Measurements from ENCODE around the gene TMEM144.

The TMEM144 gene

DNA sequence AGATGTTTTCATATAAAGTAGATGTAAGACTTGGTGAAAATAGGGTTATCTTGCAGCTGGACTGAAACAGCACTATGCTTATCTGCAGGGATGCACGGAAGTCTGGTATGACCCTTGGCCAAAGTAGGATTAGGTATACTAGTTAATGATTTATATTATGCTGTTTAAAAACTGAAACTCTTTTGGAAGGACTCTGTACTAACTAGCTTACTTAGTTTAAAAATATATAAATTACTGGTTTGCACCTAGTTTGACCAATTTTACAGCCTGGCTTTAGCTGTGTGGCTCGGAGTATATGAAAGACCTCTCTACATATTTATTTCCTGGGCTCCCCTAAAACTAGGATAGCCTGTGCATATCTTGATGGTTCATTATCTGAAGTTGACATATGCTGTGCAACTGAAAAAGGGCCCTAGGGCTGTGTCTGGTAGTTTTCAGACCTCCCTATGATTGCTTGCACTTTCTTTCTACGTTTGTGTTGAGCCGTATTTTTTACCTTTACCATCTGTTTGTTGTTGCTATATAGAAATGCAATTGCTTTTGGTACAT, 89.2 kb downstream of the TMEM144 start:
- POLR2A ChIA-PET, result no interaction called here
- H3K27ac ChIP-seq (ENCODE audit: extremely low read depth, low read depth, low read length), result no peak overlapping the region
- no peaks in the 10 kb centered on the region for H3K4me1 ChIP-seq (ENCODE audit: control insufficient read depth, insufficient read depth, low read length)
- H3K36me3 ChIP-seq (ENCODE audit: control insufficient read depth in 2 of 2, insufficient read depth in 1 of 2, low read length in 2 of 2), result no peaks in the 10 kb centered on the region
- H3K9me3 ChIP-seq (ENCODE audit: control insufficient read depth, insufficient read depth, low read depth, low read length), result no peaks in the 10 kb centered on the region
- TF ChIP-seq ZNF157 (tag by site-specific recombination; IDR thresholded peaks at IDR 0.05), result no peak
- TF ChIP-seq, protein P1, sequence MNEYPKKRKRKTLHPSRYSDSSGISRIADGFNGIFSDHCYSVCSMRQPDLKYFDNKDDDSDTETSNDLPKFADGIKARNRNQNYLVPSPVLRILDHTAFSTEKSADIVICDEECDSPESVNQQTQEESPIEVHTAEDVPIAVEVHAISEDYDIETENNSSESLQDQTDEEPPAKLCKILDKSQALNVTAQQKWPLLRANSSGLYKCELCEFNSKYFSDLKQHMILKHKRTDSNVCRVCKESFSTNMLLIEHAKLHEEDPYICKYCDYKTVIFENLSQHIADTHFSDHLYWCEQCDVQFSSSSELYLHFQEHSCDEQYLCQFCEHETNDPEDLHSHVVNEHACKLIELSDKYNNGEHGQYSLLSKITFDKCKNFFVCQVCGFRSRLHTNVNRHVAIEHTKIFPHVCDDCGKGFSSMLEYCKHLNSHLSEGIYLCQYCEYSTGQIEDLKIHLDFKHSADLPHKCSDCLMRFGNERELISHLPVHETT (tag by site-specific recombination; IDR thresholded peaks at IDR 0.05), result no peak
- TF ChIP-seq GLI4 (tag by site-specific recombination; IDR thresholded peaks at IDR 0.05), result no peak
- TF ChIP-seq ZNF677 (tag by site-specific recombination; IDR thresholded peaks at IDR 0.05), result no peak
- no peak for TF ChIP-seq ZNF596 (tag by site-specific recombination; IDR thresholded peaks at IDR 0.05)
- CTCF ChIA-PET, result no interaction called here
- no peak overlapping the region for H3K4me3 ChIP-seq (ENCODE audit: low read depth, low read length)

DNA sequence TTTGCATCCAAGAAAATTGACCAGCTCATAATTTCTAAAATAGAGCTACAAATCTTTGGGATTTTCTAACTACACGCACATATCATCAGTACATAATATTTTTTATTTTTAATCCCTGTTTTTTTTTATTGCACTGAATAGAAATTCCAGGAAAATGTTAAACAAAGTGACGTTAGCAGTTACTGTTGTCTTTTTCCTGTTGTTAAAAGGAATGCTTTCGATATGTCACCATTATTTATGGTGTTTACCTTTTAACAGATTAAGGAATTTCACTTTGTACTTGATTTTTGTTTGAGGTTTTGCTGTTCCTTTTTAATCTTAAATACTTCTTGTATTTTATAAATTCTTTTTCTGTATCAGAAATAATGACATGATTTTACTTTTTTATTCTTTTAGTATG, 89.7 kb downstream of the TMEM144 start:
- H3K4me1 ChIP-seq (ENCODE audit: control insufficient read depth, insufficient read depth, low read length), result no peaks in the 10 kb centered on the region
- CTCF ChIA-PET, result no interaction called here
- no peak overlapping the region for H3K27ac ChIP-seq (ENCODE audit: extremely low read depth, low read depth, low read length)
- H3K4me3 ChIP-seq (ENCODE audit: low read depth, low read length), result no peak overlapping the region
- POLR2A ChIA-PET, result no interaction called here
- no peaks in the 10 kb centered on the region for H3K36me3 ChIP-seq (ENCODE audit: control insufficient read depth in 2 of 2, insufficient read depth in 1 of 2, low read length in 2 of 2)
- TF ChIP-seq ZNF548 (tag by site-specific recombination; IDR thresholded peaks at IDR 0.05), result no peak
- no peak for TF ChIP-seq ZBTB48 (tag by site-specific recombination; IDR thresholded peaks at IDR 0.05)
- TF ChIP-seq, protein P2, sequence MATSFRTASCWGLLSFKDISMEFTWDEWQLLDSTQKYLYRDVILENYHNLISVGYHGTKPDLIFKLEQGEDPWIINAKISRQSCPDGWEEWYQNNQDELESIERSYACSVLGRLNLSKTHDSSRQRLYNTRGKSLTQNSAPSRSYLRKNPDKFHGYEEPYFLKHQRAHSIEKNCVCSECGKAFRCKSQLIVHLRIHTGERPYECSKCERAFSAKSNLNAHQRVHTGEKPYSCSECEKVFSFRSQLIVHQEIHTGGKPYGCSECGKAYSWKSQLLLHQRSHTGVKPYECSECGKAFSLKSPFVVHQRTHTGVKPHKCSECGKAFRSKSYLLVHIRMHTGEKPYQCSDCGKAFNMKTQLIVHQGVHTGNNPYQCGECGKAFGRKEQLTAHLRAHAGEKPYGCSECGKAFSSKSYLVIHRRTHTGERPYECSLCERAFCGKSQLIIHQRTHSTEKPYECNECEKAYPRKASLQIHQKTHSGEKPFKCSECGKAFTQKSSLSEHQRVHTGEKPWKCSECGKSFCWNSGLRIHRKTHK (tag by site-specific recombination; IDR thresholded peaks at IDR 0.05), result no peak
- no peak for TF ChIP-seq EGR2 (tag by site-specific recombination; IDR thresholded peaks at IDR 0.05; ENCODE audit: low read depth)
- TF ChIP-seq ZFP3 (tag by site-specific recombination; IDR thresholded peaks at IDR 0.05; ENCODE audit: low read depth), result no peak
- TF ChIP-seq ZNF391 (tag by site-specific recombination; IDR thresholded peaks at IDR 0.05; ENCODE audit: borderline replicate concordance, low read depth), result no peak
- TF ChIP-seq ZSCAN4 (tag by site-specific recombination; IDR thresholded peaks at IDR 0.05), result no peak
- TF ChIP-seq ZNF121 (tag by site-specific recombination; IDR thresholded peaks at IDR 0.05), result no peak
- no peak for TF ChIP-seq KLF16 (tag by site-specific recombination; IDR thresholded peaks at IDR 0.05)
- TF ChIP-seq, protein P1 (tag by site-specific recombination; IDR thresholded peaks at IDR 0.05), result no peak
- no peak for TF ChIP-seq GFI1B (tag by site-specific recombination; IDR thresholded peaks at IDR 0.05)
- TF ChIP-seq ZNF792 (tag by site-specific recombination; IDR thresholded peaks at IDR 0.05), result no peak
- H3K9me3 ChIP-seq (ENCODE audit: control insufficient read depth, insufficient read depth, low read depth, low read length), result no peaks in the 10 kb centered on the region
